ENCODE measurements around the gene SDHAF3.

DNA sequence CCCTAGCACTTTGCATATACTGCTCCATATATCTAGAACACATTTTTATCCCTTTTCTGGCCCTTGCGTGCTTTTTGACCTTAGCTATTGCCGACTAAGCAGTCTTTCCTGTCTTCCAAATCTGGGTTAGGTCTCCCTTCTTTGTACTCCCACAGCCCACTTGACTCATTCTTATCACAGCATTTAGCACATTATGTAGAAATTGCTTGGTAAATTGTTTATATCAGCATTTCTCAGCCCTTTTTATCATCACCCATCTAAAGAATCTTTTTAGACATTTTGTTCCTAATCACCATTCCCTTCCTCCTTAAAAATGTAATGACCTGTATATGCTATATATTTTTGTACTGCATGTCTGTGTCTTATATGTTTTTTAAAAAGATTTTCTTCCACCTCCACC, 101.7 kb downstream of the SDHAF3 start:
- TF ChIP-seq, protein P1, sequence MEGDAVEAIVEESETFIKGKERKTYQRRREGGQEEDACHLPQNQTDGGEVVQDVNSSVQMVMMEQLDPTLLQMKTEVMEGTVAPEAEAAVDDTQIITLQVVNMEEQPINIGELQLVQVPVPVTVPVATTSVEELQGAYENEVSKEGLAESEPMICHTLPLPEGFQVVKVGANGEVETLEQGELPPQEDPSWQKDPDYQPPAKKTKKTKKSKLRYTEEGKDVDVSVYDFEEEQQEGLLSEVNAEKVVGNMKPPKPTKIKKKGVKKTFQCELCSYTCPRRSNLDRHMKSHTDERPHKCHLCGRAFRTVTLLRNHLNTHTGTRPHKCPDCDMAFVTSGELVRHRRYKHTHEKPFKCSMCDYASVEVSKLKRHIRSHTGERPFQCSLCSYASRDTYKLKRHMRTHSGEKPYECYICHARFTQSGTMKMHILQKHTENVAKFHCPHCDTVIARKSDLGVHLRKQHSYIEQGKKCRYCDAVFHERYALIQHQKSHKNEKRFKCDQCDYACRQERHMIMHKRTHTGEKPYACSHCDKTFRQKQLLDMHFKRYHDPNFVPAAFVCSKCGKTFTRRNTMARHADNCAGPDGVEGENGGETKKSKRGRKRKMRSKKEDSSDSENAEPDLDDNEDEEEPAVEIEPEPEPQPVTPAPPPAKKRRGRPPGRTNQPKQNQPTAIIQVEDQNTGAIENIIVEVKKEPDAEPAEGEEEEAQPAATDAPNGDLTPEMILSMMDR (IDR thresholded peaks at IDR 0.05): no peak
- no peak for TF ChIP-seq POLR2A (IDR thresholded peaks at IDR 0.05)
